ENCODE results near the gene ISYNA1.

- TF ChIP-seq CTCF (conservative IDR thresholded peaks at IDR 0.05; ENCODE audit: low read length) (no peak), EZH2phosphoT487 (IDR thresholded peaks at IDR 0.05; ENCODE audit: borderline replicate concordance) (no peak)
Observed at GRCh38 chr19:18392417-18392816, 45.5 kb downstream of the ISYNA1 start.

Data from Loucy (cell line).